Skeletal muscle tissue (tissue), 4 donors: ENCODE measurements around the gene TMC8. TPM values are rescaled to one million over a fixed set of nuclear protein-coding genes. Genes with fewer than 3 reads are reported as not detected.

Experiments used
- H3K27ac ChIP-seq: one replicate; pipeline ENCODE4 v1.7.0; 2013; ENCODE audit warnings: mild to moderate bottlenecking, low read depth, low read length, inconsistent platforms
- H3K27me3 ChIP-seq, 3 donors: one replicate each; pipeline ENCODE4 v1.7.0; 2013; ENCODE audit warnings: low read length in 3 of 3; ENCODE audit not compliant: control insufficient read depth in 3 of 3, insufficient read depth in 3 of 3
- H3K36me3 ChIP-seq, 3 donors: one replicate each; pipeline ENCODE4 v1.7.0; 2013; ENCODE audit warnings: low read length in 3 of 3; ENCODE audit not compliant: control insufficient read depth in 3 of 3, insufficient read depth in 3 of 3
- H3K4me1 ChIP-seq, 3 donors: one replicate each; pipeline ENCODE4 v1.7.0; 2013; ENCODE audit warnings: low read length in 3 of 3, mild to moderate bottlenecking in 3 of 3; ENCODE audit not compliant: control insufficient read depth in 3 of 3, insufficient read depth in 3 of 3
- H3K4me3 ChIP-seq, 3 donors: one replicate each; pipeline ENCODE4 v1.7.0; 2013; ENCODE audit warnings: low read length in 3 of 3
- H3K9ac ChIP-seq, 3 donors: one replicate each; pipeline ENCODE4 v1.7.0; 2013; ENCODE audit warnings: low read length in 3 of 3, mild to moderate bottlenecking in 3 of 3, moderate library complexity in 2 of 3, low read depth in 1 of 3
- H3K9me3 ChIP-seq, 3 donors: one replicate each; pipeline ENCODE4 v1.7.0; 2013; ENCODE audit warnings: low read length in 3 of 3; ENCODE audit not compliant: control insufficient read depth in 3 of 3
- total RNA-seq: library from RNA; depleted of rRNA; stranded (reverse); fragments of >200 nt; gene quantifications from one replicate; pipeline ENCODE4 v1.2.3, GENCODE V29; 2014
- donor health status: Osteomylitis.

The TMC8 gene
- total RNA-seq, 1 donor from 2014 or later = 7.8 TPM

DNA sequence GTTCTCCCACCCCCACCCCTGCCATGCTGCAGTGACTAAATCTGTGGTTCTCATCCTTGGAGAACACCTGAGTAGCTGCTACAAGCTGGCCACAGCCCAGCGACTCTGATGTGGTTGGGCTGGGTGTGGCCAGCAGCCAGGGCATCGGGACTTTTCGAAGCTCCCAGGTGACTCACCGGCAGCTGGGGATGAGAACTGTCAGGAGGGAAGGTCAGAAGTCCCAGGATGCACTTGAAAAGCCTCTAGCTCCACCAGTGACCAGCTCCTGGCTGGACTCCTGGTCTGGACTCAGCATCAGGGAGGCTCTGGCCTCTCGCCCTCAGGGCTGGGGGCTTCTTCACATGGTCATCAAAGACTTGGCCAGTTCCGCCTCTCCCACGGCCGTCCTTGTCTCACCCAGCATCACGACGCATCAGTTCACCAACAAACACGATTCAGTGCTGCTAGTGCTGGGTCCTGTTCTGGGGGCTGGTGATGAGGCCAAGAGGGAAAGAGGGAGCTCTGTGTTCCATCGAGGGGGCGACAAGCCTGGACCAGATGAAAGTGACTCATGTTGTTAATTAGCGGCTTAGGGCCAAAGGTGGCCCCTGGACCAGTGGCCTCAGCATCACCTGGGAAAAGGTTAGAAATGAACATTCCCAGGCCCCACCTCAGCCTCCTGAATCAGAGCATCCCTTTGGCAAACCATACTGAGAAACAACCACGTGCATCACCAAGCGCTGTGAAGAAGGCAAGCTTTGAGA lies 11.7 kb downstream of the TMC8 start:
- peaks cover 24 to 41% (median 28%) of the 10 kb centered on the region in 3 donors for H3K4me1 ChIP-seq
- no peak overlapping the region for H3K4me3 ChIP-seq
- no peaks in the 10 kb centered on the region for H3K9me3 ChIP-seq
- no peak overlapping the region for H3K9ac ChIP-seq
- no peaks in the 10 kb centered on the region for H3K36me3 ChIP-seq
- no peak overlapping the region for H3K27ac ChIP-seq
- peaks cover 0 to 3% (median 0%) of the 10 kb centered on the region in 3 donors for H3K27me3 ChIP-seq

DNA sequence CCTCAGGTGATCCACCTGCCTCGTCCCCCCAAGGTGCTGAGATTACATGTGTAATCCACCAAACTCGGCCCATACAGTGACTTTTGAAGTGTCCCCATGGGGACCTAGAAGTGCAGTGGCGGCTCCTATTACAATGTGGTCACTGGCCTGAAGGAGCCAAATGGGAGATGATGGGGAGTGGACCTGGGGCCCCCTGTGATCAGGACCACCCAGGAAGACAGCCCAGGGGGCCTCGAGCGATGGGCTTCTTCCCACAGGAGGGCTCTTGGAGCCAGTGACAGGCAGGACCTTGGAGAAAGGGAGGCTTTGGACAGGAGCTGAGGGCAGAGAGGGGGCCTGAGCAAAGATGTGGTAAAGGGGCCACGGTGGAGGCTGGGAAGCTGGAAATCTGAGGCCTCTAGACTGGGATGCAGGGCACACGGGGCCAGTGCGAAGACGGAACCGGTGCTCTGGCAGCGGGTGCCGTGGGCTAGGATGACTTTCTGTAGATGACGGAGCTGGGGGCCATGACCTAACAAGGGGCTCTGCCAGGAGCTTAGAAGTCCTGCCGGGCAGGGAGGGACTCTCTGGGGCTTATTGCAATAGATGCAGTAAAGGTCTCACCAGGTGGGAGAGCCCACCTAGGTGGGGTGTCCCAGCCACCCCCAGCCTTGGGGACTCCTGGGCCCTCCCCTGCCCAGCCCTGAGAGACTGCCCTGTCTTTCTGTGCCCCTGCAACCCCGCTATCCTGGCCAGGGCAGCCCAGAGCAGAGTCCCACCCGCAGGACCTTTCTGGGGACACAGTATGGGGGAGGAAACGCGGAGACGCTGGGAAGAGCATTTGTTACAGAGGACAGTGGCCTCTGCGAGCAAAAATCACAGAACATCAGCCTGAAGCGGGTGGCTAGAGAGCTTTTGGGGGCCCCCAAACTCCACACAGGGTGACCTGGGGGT lies 12.9 kb downstream of the TMC8 start:
- Histone ChIP-seq H3K27ac (no peak overlapping the region), H3K36me3 (no peaks in the 10 kb centered on the region), H3K9me3 (no peaks in the 10 kb centered on the region), H3K4me1 (peaks cover 24 to 41% (median 28%) of the 10 kb centered on the region in 3 donors), H3K4me3 (no peak overlapping the region), H3K9ac (peak overlapping the region in 1 of 3 donors; percentile 60), H3K27me3 (peaks cover 0 to 3% (median 0%) of the 10 kb centered on the region in 3 donors)

DNA sequence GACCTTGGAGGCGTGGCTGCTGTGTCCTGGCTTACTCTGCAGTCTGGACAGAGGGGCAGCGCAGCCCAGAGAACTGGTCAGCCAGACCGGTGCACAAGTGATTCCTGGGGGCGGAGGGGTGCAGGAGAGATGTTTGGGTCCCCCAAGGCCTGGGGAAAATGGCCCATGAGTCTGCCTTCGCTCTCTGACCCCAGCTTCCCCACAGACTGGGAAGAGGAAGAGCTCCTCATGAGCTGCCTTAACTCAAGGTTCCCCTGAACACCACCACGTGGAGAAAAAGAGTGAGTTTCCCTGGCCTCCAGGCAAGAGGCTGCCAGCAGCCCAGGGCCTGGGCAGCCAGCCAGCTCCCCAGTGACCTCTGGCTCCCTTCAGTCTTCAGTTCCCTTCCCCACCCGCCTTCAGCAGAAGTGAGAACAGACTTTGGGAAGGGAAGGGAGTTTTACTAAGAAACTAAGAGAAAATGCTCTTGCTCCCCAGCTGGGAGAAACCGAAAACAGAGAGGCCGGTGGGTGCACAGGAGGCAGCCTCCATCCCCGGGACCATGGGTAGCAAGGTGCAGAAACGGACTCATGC lies 13.7 kb downstream of the TMC8 start:
- Histone ChIP-seq H3K9ac (peak overlapping the region; percentile 43 to 60 (median 56)), H3K36me3 (no peaks in the 10 kb centered on the region), H3K27me3 (peaks cover 0 to 3% (median 0%) of the 10 kb centered on the region in 3 donors), H3K27ac (peak overlapping the region; percentile 58), H3K4me3 (peak overlapping the region in 2 of 3 donors; percentile 38 to 40), H3K4me1 (peaks cover 24 to 37% (median 28%) of the 10 kb centered on the region in 3 donors), H3K9me3 (no peaks in the 10 kb centered on the region)

DNA sequence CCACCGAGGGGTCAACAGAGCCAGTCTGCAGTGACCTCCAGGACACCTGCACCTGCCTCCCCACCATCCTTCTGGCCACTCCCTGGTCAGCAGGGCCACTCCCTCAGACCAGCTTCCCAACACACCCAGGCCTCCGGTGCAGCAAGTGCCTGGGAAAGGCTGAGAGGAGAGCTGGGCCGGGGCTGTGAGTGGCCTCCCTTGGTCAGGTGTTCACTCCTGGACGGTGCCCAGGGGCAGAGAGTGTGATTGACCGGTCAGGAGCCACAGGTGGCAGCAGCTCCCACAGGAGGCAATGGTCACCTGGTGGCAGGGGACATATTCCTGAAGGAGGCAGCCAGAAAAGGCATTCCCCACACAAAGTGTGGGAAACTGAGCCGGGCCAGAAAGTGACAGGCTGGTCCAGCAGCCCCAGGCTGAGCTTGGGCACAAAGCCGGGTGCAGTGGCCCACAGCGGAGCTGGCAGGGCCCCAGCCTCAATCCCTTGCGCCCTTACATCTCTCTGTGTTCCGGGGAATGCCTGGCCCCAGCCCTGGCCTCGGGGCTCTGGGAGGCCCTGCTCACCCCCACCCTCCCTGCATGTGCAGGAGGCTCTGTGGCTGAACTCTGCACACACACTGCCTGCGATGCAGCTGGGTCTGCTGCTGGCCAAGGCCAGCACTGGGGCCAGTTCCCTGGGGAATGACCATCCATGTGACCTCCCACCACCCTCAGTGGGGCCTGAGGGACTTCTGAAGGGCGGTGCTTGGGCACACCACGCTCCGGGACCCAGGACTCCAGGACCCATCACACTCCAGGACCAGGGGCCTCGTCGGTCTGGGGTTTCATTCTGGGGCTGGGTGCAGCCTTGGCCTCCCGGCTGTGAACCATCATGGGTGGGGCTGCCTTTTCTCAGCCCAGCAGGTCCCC lies 14.4 kb downstream of the TMC8 start:
- Histone ChIP-seq H3K4me1 (peaks cover 24 to 36% (median 28%) of the 10 kb centered on the region in 3 donors), H3K9ac (peak overlapping the region in 2 of 3 donors; percentile 56 to 60), H3K9me3 (no peaks in the 10 kb centered on the region), H3K27ac (peak overlapping the region; percentile 58), H3K36me3 (no peaks in the 10 kb centered on the region), H3K4me3 (peak overlapping the region in 2 of 3 donors; percentile 38 to 40), H3K27me3 (peaks cover 0 to 3% (median 0%) of the 10 kb centered on the region in 3 donors)

DNA sequence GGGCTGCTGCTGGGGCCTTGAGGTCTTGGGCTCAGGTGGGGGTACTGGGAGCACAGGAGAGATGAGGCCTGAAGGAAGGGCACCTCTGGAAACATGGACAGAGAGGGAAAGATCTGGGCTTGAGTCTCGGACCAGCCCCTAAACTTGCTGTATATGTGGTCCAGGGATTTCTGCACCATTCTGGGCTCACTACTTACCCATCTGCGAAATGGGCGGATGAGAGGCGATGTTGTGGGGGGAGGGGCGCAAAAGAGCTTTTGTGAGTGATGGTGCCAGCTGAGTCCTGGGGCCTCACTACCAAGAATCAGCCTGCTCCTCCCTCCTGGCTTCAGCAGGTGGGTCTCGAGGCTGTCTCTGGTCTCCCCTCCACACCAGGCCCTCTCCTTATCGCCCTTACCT lies 15.9 kb downstream of the TMC8 start:
- Histone ChIP-seq H3K27me3 (peaks cover 0 to 3% (median 0%) of the 10 kb centered on the region in 3 donors), H3K36me3 (no peaks in the 10 kb centered on the region), H3K9me3 (no peaks in the 10 kb centered on the region), H3K4me1 (peaks cover 21 to 25% (median 22%) of the 10 kb centered on the region in 3 donors), H3K27ac (no peak overlapping the region), H3K9ac (no peak overlapping the region), H3K4me3 (no peak overlapping the region)

DNA sequence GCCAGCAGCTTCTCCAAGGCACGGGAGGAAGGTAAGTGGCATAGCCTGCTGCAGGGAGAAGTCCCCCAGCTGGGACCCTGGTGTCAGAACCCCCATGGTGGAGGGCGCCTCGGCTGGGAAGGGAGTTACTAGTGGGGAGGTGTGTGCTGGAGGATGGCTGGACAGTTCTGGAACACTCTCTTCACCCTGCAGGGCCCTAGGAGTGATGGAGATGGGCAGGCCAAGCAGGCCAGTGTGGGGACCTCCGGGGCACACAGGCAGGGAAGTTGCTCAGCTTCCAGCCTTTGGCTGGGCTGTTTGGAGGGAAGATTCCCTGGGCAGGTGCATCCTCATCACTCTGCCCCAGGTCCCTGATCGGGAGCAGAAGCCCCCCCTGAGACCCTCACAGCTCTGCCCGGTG lies 16.3 kb downstream of the TMC8 start:
- Histone ChIP-seq H3K9me3 (no peaks in the 10 kb centered on the region), H3K27me3 (peaks cover 0 to 3% (median 0%) of the 10 kb centered on the region in 3 donors), H3K4me1 (peaks cover 19 to 23% (median 21%) of the 10 kb centered on the region in 3 donors), H3K4me3 (no peak overlapping the region), H3K27ac (no peak overlapping the region), H3K9ac (no peak overlapping the region), H3K36me3 (no peaks in the 10 kb centered on the region)

DNA sequence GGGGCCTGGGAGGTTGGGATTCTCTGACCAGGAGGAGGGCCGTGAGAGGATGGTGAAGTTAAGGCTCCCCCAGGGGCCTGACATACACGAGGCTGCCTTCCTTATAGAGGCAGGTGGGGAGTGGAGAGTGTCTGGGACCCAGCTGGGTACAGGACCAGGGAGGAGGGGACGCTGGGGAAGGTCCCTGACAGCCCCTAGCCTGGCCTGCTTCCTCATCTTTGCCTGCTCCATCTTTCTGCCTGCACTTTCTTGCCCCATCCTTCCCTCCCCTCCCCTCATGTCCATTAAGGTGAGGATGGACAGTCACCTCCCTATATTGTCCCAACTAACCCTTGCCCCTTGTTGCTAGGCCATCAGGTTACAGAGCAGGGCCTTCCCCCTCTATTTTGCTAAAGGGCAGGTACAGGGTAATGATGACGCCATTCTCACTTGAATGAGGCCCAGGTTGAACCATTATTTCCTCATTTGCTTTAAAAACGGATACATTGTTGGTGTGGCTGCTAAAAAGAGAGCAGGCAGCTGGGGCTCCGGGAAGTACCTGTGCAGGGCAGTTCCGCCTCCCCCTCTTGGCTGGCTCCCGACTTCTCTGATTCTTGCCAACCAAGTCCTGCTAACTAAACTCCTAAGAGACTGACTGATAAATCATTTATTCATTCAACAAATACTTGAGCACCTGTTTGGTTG lies 16.9 kb downstream of the TMC8 start:
- H3K27me3 ChIP-seq = peaks cover 0 to 3% (median 0%) of the 10 kb centered on the region in 3 donors
- no peak overlapping the region for H3K9ac ChIP-seq
- no peak overlapping the region for H3K27ac ChIP-seq
- H3K4me3 ChIP-seq = no peak overlapping the region
- H3K4me1 ChIP-seq = peaks cover 19 to 23% (median 21%) of the 10 kb centered on the region in 3 donors
- no peaks in the 10 kb centered on the region for H3K36me3 ChIP-seq
- no peaks in the 10 kb centered on the region for H3K9me3 ChIP-seq

DNA sequence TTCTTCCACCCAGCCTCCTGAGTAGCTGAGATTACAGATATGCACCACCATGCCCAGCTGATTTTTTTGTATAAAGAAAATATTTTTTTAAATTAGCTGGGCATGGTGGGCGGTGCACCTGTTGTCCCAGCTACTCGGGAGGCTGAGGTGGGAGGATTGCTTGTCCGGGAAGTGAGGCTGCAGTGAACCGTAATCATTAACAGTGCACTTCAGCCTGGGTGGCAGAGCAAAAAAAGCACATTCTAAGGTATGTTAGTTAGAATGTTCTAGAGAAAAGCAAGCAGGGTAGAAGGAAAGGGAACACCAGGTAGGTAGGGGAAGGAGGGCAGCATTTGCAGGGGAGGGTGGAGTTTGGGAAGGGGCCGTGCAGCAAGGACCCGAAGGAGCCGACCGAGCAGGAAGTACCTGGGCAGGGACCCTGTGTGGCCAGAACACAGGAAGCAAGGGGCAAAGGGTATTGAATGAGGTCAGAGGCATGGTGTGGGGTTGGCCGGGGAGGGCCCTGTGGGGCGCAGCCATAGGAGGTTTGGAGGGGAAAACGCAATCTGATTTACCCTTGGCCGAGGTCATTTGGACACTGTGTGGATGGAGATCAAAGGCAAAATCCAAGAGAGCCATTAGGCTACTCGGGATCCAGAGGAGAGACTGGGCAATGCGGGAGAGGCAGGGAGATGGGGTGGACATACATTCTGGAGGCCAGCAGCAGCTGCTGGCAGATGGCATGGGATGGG lies 17.9 kb downstream of the TMC8 start:
- H3K9ac ChIP-seq = no peak overlapping the region
- no peaks in the 10 kb centered on the region for H3K36me3 ChIP-seq
- no peak overlapping the region for H3K4me3 ChIP-seq
- H3K27me3 ChIP-seq = peaks cover 0 to 3% (median 0%) of the 10 kb centered on the region in 3 donors
- no peak overlapping the region for H3K27ac ChIP-seq
- H3K9me3 ChIP-seq = no peaks in the 10 kb centered on the region
- H3K4me1 ChIP-seq = peaks cover 19 to 23% (median 21%) of the 10 kb centered on the region in 3 donors
